Skin epidermis (tissue), 12 donors: ENCODE results near the gene DTNB.
"Not testable (repeated sequence)": the region's sequence is repeated elsewhere in the genome, so short reads cannot be mapped to it uniquely, and the experiment has no call there.

ENCODE experiments used
- H3K27ac ChIP-seq, 21 experiments: fragments of 200-600 bp; sonication (generic) in 11 of 21; one replicate each; pipeline ENCODE4 v1.5.0; 2020; ENCODE audit warnings: mild to moderate bottlenecking in 3 of 21, inconsistent platforms in 2 of 21, moderate library complexity in 2 of 21
- H3K4me3 ChIP-seq, 7 experiments: fragments of 200-600 bp; sonication (generic) in 2 of 7; one replicate each; pipeline ENCODE4 v1.5.0; 2020; ENCODE audit warnings: inconsistent platforms in 2 of 7, mild to moderate bottlenecking in 2 of 7, moderate library complexity in 1 of 7

The DTNB gene

GRCh38 chr2:25684577-25685473, 11.4 kb upstream of the DTNB start:
- no peak overlapping the region for H3K27ac ChIP-seq
- no peak overlapping the region for H3K4me3 ChIP-seq

DNA sequence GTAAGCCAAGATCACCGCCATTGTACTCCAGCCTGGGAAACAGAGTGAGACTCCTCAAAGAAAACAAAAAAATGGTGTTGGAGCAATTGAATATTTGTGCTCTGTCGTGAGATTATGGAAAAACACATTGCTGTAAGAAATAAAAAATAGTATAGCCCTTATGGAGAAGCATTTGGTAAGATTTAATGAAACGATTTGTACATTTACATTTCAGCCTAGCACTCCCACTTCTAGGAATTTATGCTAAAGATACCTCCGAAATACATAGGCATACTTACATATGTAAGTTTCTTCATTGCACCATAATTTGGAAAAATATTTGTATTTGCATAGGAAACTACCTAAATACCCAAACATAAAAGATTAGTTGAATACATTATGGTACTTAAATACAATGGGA, 8.7 kb upstream of the DTNB start:
- H3K4me3 ChIP-seq: no peak overlapping the region
- no peak overlapping the region for H3K27ac ChIP-seq

- H3K4me3 ChIP-seq: no peak overlapping the region
- no peak overlapping the region for H3K27ac ChIP-seq
Observed at GRCh38 chr2:25677877-25678276, 4.5 kb upstream of the DTNB start.

DNA sequence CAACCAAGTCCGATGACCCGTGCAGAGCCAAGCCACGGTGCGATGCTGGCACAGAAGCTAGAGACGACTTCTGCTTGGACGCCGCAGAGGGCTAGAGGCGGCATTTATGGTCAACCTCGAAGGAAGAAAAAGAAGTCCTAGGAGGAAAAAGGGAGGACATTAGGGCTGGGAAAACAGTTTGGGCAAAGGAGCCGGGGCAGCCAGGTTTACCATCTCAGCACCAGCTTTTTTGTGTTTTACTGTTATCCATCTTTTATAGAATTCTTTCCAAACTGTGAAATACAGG, 643 bp upstream of the DTNB start:
- H3K27ac ChIP-seq: peak overlapping the region in 18 of 21 experiments; percentile 11 to 79 (median 64)
- H3K4me3 ChIP-seq: peak overlapping the region; percentile 74 to 97 (median 82)

DNA sequence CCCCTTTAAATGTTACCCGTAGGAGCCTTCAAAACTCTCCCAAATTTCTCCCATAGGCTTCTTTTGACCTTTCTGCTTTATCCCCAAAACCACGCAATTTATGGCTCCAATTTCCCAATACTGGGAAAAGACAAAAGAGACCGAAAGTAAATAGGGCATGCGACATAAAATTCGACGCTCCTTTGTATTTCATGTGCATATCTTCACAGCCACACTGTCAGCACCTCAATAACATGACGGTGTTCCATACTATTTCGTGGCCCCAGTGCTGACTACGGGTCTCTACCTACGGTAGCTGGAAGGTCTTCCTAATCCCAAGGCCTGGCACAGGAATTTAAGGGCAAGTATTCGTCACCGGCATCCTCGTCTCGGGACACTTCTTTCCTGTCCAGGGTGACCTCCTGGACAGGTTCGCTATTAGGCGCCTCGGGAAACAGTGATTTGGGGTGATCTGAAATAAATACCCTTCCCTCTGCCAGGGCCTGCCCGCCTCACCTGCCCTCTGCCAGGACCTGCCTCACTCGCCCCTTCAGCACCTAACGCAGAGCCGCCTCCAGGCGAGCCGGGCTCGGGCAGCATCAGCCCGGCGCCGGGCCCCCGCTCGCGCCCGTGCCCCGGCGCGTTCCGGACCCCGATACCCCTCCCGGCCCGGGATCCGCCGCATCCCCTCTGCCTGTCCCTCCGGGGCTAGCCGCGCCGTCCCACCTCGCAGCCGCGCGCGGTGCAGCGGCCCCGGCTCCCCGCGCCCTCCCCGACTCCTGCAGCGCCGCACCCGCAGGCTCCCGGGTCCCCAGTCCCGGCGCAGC, 680 bp downstream of the DTNB start:
- Histone ChIP-seq H3K27ac (peak overlapping the region; percentile 58 to 91 (median 81)), H3K4me3 (peak overlapping the region; percentile 74 to 97 (median 82))

GRCh38 chr2:25671622-25672021, 1.8 kb downstream of the DTNB start:
- H3K4me3 ChIP-seq: no peak overlapping the region
- H3K27ac ChIP-seq: no peak overlapping the region

- no peak overlapping the region for H3K4me3 ChIP-seq
- H3K27ac ChIP-seq: no peak overlapping the region
Observed at GRCh38 chr2:25669520-25669919, 3.9 kb downstream of the DTNB start.

DNA sequence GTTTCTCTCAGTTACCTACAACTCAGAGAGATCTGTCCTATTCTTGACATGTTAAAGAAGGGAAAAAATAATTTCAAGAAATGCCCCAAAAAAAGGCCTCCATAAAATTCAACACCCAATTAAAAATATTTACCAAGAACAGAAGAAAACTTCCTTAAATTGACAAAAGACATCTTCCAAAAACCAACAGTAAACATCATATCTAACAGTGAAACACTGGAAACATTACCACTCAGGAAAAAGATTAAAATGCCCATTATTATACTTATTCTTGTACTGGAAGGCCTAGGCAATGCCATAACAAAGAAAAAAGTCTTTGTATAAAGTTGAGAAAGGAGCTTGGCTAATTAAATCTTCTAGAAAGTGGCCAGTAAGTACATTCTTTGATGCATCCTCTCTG, 7.2 kb downstream of the DTNB start:
- Histone ChIP-seq H3K4me3 (no peak overlapping the region), H3K27ac (no peak overlapping the region)

DNA sequence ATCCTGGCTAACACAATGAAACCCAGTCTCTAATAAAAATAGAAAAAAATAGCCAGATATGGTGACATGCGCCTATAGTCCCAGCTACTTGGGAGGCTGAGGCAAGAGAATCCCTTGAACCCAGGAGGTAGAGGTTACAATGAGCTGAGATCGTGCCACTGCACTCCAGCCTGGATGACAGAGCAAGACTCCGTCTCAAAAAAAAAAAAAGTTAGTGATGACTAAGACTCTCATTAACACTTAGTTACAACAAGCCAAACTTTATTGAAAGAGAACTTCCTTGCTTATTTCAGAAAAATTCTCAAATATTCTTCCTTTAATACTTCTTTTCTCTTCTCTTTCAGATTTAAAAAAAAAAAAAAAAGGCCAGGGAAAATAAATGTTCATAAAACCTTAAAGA, 7.9 kb downstream of the DTNB start:
- not testable (repeated sequence) for H3K4me3 ChIP-seq, H3K27ac ChIP-seq

- H3K4me3 ChIP-seq: no peak overlapping the region
- no peak overlapping the region for H3K27ac ChIP-seq
Observed at GRCh38 chr2:25664965-25665307, 8.4 kb downstream of the DTNB start.

DNA sequence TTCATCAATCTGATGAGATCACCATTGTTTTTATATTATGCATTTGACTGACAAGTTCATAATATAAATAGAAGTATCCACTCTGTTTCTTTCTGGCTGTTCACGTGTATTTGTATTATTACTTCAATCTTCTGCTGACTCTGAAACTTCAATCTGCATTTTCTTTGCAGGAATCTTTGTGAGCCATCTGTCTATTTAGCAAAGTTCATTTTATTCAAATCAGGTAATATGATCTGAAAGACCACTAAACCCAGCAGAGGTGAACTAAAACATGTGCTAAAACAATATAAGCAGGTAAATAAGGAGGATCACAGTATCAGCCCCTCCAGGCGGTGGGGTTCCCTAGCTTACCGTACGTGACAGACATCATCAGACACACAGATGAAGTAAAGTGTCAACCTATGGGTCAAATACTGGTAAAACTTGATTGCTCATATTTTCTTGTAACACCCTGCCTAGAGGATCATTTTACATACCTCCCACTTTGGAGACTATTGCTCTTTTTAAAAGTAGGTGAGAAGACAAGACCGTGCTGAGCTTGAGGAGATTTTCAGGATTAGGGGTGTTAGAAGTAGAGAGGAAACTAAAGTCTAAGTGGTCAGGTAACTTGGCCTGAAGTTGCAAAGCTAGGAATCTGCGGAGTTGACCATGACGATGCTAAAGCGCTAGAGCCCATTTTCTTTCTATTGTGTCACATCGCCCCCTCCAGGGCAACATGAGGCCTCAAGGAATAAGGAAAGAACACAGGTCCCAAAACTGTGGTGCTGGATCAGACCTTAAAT, 9.0 kb downstream of the DTNB start:
- no peak overlapping the region for H3K27ac ChIP-seq
- no peak overlapping the region for H3K4me3 ChIP-seq

- no peak overlapping the region for H3K4me3 ChIP-seq
- H3K27ac ChIP-seq: no peak overlapping the region
Observed at GRCh38 chr2:25655316-25655715, 18.1 kb downstream of the DTNB start.

DNA sequence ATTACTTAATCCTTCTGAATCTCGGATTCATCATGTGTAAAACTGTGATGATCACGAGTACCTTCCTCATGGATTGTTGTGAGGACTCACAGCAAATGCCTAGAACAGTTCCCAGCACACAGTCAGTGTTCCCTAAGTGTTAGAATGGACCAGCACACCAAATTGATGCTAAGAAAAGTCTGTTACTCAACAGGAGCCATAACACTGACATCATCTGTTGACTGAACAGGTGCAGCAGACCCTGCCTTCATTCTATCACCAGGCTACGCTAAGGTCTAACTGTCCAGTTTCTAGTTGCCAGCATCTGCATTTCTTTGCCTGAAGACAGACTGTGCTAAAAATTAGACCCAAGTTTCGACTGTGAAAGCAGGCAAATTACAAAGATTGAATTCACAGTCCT, 18.6 kb downstream of the DTNB start:
- H3K4me3 ChIP-seq: no peak overlapping the region
- no peak overlapping the region for H3K27ac ChIP-seq

DNA sequence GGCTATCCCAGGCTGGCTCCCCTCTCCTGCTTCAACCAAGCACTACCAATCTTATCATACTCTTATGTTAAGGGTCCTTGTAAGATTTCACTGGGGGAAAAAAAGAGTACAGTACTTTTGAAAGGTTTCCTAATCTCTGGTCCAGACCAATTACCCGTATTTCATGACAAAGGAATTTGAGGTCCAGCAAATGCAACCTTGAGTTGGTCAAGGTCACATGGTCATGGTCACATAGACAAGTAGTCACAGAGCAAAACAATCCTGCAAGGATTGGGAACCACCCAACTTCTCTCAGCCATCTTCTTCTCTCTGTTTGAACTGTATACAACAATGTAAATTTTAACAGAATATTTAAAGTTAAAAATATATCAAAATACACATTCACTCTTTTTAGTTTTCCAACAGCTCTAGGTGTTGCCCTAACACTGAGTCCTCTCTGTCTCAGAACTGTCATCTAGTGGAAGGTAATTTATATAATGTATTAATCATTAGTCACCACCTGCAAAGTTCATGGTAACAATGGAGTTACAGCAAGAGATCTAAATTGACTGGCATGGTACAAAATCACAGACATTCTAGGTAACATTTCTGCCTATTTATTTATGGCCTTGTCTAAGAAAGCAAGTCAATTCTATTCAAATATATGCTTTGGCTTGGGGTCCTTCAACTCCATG, 21.5 kb downstream of the DTNB start:
- Histone ChIP-seq H3K27ac (no peak overlapping the region), H3K4me3 (no peak overlapping the region)

- peak overlapping the region in 3 of 21 experiments; percentile 1 to 44 (median 7) for H3K27ac ChIP-seq
- no peak overlapping the region for H3K4me3 ChIP-seq
Observed at GRCh38 chr2:25651066-25651465, 22.3 kb downstream of the DTNB start.

DNA sequence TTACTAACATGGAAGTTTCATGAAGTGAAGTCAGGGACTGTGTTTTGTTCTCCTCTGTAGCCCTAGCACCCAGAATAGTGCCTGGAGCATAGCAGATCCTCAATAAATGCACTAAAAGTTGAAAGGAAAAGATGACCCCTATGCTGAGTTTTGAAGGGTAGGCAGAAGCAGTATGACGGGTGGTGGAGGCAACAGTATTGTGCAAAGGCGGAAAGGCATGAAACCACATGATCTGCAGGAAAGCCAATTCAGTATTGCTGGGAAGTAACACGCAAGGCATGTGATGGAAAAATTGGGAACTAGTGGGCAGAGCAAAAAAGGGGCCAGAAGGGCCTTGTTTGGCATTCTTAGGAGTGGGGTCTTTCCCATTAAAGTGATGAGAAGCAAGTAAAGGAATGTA, 23.1 kb downstream of the DTNB start:
- Histone ChIP-seq H3K27ac (peak overlapping the region in 4 of 21 experiments; percentile 1 to 60 (median 26)), H3K4me3 (no peak overlapping the region)

GRCh38 chr2:25649786-25650185, 23.6 kb downstream of the DTNB start:
- Histone ChIP-seq H3K27ac (peak overlapping the region in 5 of 21 experiments; percentile 6 to 60 (median 42)), H3K4me3 (no peak overlapping the region)

DNA sequence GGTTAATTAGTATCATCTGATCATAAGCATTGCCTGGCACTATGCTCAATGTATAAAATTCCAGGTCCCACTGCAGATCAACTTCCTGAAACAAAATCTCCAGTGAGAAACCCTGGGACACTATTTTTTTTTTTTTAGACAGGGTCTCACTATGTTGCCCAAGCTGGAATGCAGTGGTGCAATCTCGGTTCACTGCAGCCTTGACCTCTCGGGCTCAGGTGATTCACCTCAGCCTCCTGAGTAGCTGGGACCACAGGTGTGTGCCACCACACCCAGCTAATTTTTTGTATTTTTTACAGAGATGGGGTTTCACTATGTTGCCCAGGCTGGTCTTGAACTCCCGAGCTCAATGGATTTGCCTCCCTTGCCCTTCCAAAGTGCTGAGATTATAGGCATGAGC, 31.1 kb downstream of the DTNB start:
- no peak overlapping the region for H3K4me3 ChIP-seq
- no peak overlapping the region for H3K27ac ChIP-seq

DNA sequence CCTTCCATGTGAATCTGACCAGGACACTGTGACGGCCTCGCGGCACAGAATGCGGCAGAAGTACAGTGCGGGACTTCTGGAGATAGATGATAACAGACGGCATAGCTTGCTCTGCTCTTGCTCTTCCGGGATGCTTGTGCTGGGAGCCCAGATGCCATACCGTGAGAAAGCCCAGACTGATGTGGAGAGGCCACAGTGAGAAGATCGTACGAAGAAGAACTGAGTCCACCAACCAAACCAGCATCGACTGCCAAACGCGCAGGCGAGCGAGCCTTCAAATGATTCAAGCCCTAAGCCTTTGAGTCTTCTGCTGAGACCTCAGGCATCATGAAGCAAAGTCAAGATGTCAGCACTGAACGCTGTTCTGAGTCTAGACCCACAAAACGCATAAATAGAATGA, 33.7 kb downstream of the DTNB start:
- H3K4me3 ChIP-seq: no peak overlapping the region
- H3K27ac ChIP-seq: no peak overlapping the region

DNA sequence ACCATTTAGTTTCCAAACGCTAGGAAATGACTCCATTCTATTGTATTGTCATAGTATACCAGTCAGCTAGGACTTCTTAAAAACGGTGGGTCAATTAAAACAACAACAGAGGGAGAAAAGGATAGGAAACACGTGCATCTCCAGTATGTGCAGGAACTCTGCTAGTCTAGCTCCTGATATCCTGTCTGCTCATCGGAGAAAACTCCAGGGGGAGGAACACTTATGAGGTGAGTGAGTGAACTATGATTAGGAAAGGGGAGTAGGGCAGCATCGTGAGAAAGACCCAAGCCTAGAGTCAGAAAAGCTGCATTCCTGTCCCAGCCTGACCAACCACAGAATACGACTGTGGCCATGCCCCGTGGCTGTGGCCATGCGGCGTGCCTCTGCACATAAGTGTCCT, 34.2 kb downstream of the DTNB start:
- no peak overlapping the region for H3K4me3 ChIP-seq
- no peak overlapping the region for H3K27ac ChIP-seq
